ENCODE results near the gene HNRNPC. TPM values are rescaled to one million over a fixed set of nuclear protein-coding genes. Genes with fewer than 3 reads are reported as not detected.

The HNRNPC gene
- total RNA-seq, 1 donor from 2014 or later = 669 TPM

DNA sequence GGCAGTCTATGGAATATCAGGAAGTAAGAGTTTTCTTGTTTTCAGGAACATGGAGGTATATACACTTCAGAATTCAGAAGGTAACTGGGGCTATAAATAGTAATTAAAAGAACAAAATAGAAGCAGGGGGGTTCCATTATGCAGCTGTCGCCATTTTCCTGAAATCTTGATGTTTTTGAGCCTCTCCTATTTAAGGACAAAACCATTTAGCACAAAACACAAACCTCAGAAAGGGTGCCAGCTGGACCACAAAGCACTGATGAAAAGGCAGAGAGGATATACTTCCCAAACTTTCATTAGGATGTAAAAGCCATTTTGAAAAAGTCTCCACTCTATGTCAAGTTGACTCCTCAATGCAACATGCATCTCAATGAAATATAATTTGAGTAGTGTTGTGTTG lies 59.2 kb downstream of the HNRNPC start:
- H3K4me1 Mint-ChIP-seq = no peaks in the 10 kb centered on the region
- TF ChIP-seq, protein P1, sequence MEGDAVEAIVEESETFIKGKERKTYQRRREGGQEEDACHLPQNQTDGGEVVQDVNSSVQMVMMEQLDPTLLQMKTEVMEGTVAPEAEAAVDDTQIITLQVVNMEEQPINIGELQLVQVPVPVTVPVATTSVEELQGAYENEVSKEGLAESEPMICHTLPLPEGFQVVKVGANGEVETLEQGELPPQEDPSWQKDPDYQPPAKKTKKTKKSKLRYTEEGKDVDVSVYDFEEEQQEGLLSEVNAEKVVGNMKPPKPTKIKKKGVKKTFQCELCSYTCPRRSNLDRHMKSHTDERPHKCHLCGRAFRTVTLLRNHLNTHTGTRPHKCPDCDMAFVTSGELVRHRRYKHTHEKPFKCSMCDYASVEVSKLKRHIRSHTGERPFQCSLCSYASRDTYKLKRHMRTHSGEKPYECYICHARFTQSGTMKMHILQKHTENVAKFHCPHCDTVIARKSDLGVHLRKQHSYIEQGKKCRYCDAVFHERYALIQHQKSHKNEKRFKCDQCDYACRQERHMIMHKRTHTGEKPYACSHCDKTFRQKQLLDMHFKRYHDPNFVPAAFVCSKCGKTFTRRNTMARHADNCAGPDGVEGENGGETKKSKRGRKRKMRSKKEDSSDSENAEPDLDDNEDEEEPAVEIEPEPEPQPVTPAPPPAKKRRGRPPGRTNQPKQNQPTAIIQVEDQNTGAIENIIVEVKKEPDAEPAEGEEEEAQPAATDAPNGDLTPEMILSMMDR (IDR thresholded peaks at IDR 0.05; ENCODE audit: unreplicated experiment) = no peak
- H3K9me3 Mint-ChIP-seq = no peaks in the 10 kb centered on the region
- H3K27ac Mint-ChIP-seq = peak overlapping the region; percentile 34
- peaks cover 50% of the 10 kb centered on the region for H3K36me3 Mint-ChIP-seq
- no peak overlapping the region for H3K4me3 Mint-ChIP-seq
- DNase-seq (ENCODE audit: low spot score in 2 of 2, unreplicated experiment in 2 of 2) = no peak
- no peaks in the 10 kb centered on the region for H3K27me3 Mint-ChIP-seq (ENCODE audit: low read depth)

DNA sequence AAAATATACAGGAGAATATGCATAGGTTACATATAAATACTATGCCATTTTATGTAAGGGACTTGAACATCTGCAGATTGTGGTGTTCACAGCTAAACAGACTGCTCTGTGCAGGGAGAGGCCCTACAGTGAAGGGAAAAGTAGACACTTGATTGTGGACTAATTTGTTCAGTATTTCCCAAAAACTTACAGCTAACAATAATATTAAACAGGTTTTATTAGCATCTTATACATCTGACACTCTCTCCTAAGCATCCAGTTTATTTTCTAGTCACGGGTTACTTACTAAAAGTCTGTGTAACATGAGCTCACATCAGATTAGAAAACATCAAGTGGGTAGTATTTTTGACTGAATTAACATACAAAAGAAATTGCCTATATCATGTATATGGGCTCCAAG lies 60.1 kb downstream of the HNRNPC start:
- TF ChIP-seq, protein P1 (IDR thresholded peaks at IDR 0.05; ENCODE audit: unreplicated experiment) = no peak
- H3K27me3 Mint-ChIP-seq (ENCODE audit: low read depth) = no peaks in the 10 kb centered on the region
- H3K36me3 Mint-ChIP-seq = peaks cover 46% of the 10 kb centered on the region
- no peak for DNase-seq (ENCODE audit: low spot score in 2 of 2, unreplicated experiment in 2 of 2)
- H3K27ac Mint-ChIP-seq = peak overlapping the region; percentile 24
- H3K4me1 Mint-ChIP-seq = no peaks in the 10 kb centered on the region
- H3K9me3 Mint-ChIP-seq = no peaks in the 10 kb centered on the region
- H3K4me3 Mint-ChIP-seq = no peak overlapping the region

DNA sequence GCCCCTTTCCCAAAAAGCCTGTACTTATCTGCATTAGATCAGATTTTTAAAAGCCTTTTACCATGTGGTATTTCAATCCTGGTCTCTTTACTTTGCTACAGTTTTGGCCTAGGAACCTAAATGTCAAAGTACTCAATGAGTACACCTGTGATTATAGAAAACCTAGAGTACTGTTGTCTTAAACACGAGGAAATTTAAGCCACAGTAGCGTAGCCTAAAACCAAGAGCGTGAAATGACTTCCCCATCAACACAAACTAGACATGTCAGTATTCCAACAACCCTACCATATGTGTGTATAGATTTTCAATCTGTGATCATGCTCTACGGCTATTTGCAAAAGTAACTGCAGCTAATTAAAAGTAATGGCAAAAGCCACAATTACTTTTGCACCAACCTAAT lies 60.7 kb downstream of the HNRNPC start:
- H3K27ac Mint-ChIP-seq = no peak overlapping the region
- TF ChIP-seq, protein P1 (IDR thresholded peaks at IDR 0.05; ENCODE audit: unreplicated experiment) = no peak
- no peaks in the 10 kb centered on the region for H3K4me1 Mint-ChIP-seq

DNA sequence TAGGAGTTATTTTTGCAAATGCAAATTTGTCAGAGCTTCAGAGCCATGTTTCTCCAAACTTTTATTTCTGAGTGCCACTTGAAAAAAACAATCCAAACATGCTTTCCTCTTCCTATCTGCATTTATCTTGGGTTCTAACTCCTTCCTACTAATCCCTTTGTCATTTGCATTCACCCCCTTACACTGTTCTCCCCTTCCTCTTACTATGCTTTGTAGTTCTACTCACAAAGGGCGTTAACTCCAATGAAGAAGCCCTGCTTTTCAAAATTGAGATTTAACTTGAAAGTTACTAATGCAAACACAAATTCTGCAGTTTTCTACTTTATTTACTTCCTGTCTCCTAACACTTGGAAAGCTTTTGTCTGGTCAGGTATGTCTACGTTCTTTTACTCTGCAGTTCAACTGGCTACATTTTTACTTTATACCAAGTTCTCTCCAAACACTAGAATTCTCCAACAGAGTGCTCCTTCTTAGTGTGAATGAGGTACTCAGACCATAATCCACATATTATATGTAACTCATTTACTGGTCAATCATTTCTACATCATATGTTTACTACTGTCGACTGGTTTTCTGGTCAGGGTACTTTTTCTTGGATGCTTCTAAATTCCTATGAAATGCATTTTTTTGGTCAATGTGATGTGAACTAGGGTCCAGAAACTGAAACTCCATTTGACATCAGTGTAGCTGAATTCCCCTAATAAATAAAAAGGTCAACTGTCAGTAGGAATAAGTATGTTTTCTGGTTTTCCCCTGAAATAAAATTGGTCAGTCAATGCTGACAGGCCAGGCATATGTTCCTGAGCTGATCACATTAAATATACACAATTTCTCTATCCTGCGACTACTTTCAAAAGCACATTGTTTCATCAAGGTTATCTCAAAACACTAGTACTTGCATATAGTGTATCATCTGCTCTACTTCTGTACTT lies 62.2 kb downstream of the HNRNPC start:
- H3K27me3 Mint-ChIP-seq (ENCODE audit: low read depth) = no peaks in the 10 kb centered on the region
- H3K27ac Mint-ChIP-seq = peak overlapping the region; percentile 43
- no peak overlapping the region for H3K4me3 Mint-ChIP-seq
- DNase-seq (ENCODE audit: low spot score in 2 of 2, unreplicated experiment in 2 of 2) = no peak
- TF ChIP-seq, protein P1 (IDR thresholded peaks at IDR 0.05; ENCODE audit: unreplicated experiment) = no peak
- H3K9me3 Mint-ChIP-seq = no peaks in the 10 kb centered on the region
- peaks cover 39% of the 10 kb centered on the region for H3K36me3 Mint-ChIP-seq
- H3K4me1 Mint-ChIP-seq = no peaks in the 10 kb centered on the region

More for the DNA sequence above, 60.7 kb downstream of the HNRNPC start:
- no peak for DNase-seq (ENCODE audit: low spot score in 2 of 2, unreplicated experiment in 2 of 2)
- no peaks in the 10 kb centered on the region for H3K9me3 Mint-ChIP-seq
- H3K27me3 Mint-ChIP-seq (ENCODE audit: low read depth) = no peaks in the 10 kb centered on the region
- no peak overlapping the region for H3K4me3 Mint-ChIP-seq
- peaks cover 45% of the 10 kb centered on the region for H3K36me3 Mint-ChIP-seq

DNA sequence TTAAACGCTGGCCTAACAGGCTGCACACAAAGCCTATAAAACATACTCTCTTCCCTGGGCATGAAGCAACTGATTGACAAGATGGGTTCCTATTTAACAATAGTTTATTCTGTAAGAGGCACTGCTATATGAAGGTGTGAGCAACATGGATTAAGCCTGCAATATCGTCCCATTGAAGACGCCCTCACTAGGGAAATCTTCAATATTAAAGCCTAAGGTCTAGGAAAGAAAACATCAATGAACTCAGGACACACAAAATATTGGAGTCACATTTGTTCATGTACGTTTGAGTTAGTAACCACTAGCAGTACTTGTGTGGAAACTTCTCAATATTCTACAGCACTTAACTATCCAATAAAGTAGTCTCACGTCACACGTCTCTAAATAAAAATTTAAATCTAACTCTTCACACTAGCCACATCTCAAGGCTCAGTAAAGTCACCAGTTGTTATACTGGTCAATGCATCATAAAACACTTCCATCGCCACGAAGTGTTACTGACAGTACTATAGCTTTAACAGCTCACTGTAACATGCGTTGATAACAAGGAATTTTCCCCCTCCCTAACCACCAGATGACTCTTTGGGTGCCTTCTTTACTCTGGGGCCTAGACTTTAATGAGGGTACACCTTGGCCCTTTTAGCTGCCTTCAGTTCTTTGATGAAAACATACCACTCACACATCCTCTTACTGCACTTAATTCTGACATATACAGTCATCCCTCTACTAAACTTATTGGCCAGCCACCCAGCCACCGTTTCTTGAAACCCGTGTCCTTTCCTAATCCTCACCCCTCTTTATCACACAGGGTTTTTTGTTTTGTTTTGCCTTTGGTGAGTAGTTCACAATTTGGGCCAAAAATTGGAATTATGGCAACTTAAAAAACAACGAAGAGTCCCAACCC lies 63.3 kb downstream of the HNRNPC start:
- H3K27ac Mint-ChIP-seq = peak overlapping the region; percentile 22
- TF ChIP-seq, protein P1 (IDR thresholded peaks at IDR 0.05; ENCODE audit: unreplicated experiment) = no peak
- no peak for DNase-seq (ENCODE audit: low spot score in 2 of 2, unreplicated experiment in 2 of 2)
- H3K27me3 Mint-ChIP-seq (ENCODE audit: low read depth) = no peaks in the 10 kb centered on the region
- peaks cover 30% of the 10 kb centered on the region for H3K36me3 Mint-ChIP-seq
- H3K4me1 Mint-ChIP-seq = no peaks in the 10 kb centered on the region
- no peak overlapping the region for H3K4me3 Mint-ChIP-seq
- H3K9me3 Mint-ChIP-seq = no peaks in the 10 kb centered on the region
